Cortex of kidney (tissue), 1 donor: ENCODE data around the gene LEF1.

Experiments used
- DNase-seq: peaks from one replicate; lab custom pipeline; 2025; lab: John Stamatoyannopoulos, UW

Gene LEF1

DNA sequence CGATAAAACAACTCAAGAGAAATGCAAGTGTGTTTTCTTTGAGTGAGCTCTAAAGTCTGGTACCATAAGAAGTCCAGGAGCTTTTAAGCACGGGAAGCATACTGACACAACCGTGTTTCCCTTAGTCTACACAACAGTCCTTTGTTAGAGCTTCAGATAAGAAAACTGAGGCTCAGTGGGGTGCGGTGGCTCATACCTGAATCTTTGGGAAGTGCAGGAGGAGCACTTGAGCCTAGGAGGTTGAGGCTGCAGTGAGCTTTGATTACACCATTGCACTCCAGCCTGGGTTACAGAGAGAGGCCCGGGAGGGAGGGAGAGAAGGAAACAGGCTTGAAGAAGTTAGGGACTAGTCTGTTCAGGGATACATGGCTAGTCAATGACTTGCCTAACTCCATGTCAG lies 21.9 kb downstream of the LEF1 start:
- no peak for DNase-seq

DNA sequence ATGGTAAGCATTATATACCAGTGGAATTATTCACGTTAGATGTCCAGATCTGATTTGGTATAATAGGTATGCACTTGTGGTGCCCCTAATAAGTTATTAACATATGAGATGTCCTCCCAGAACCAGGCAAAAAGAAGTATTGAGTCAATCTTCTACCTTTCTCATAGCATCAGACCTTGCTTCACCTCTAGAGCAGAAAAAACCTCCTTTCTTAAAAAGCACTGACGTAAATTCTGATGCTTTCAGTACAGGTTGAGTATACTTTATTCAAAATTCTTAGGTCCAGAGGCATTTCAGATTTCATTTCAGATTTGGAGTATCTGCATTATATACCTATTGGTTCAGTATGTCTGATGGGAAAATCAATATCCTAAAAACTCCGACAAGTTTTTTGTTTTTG lies 22.4 kb downstream of the LEF1 start:
- no peak for DNase-seq

DNA sequence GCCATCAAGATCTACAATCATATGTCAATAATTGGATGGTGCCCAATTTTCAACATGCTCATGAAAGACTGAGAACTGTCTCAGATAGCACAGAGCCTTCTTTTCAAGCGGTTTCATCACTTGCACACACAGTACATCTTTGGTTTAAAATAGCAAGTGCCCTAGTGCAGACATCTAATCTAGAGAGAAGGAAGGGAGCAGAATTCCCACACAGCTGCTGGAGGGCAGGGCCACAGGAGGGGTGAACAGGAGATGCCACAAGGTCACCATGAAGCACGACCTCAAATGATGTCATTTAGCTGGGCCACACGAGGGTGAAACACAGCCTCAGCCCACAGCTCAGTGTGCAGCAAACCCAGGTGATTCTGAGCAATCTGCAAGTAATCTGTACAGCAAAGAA lies 24.3 kb downstream of the LEF1 start:
- no peak for DNase-seq

DNA sequence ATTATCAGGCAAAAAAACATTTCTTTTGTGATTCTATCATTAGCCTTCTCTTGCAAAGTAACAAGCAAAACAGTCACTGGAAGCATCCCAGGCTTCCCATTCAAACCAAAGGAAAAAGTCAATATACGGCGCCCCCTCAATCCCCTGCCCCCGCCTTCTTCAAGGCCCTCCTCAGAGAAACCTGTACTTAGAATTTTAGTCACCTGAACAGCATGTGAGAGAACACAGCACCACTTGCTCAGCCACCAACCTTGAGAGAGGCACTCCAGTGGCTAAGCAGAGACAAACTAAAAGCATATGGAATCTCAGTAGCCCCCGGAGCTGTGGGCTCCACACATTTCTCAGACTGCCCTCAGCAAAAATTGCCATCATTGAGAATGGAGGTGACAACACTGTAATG lies 25.2 kb downstream of the LEF1 start:
- DNase-seq: no peak

DNA sequence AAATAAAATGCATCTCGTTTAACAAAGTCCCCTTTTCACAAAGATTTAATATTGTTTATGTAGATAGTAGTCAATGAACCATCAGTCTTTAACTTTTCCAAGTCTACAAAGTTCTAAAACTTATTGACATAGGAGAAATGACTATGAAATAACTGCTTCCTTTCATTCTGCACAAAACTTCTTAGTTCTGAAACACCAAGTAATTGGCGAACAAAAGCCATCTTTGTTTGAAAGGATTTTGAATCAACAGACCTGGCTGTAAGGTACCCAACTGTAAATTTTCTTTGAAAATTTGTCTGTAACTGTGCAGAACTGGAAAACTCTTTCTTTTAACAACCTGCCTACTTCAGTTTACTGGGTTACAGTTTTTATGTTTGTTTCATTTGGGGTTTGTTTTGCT lies 25.9 kb downstream of the LEF1 start:
- DNase-seq: no peak

DNA sequence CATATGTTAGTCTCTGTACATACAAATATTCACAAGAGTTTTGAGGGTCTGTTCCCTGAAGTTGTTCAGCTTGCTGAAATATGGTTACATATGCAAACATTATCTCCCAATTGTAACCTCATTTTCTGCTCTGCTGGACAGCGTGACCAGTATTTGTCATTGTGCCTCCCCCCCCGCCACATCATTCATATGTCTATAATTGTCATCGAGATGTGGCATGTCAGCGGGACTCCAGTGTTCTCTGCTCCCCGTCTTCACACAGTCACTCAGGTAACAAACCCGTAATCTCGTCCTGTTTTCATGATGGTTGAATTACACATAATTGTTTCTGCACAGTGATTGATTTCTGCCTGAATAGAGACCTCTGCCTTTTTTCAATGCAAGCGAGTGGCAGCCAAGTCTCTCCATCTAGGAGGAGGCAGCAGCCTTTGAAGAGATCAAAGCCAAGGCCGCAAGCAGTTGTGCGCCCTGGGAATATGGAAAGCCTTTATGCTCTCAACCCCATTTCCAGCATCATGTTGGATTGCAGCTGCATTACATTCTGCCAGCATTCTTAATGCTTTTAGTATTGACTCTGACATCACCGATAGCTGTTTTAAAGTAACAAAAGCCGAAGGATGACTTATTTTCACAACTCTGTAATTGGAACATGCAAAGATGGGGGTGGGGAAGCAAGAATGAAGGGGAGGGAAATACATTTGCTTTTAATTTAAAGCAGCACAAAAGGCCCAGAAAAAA lies 27.4 kb downstream of the LEF1 start:
- no peak for DNase-seq

DNA sequence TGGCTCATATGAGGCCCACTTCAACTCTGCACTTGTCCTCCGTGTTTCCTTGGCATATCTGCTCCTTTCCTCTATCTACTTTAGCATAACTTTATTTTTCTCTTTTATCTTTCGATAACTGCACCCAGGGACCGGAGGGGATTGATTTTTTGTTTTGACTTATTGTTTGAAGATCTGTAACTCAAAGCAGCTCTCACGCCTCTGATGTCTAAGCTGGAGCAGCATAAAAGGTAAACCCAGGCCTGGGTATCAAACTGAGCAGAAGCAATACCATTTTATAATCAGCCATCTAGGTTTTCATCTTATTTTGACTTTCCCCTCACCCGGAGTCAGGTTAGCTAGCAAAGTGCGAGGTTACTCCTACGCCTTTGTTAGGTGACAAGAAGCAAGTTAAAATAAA lies 28.4 kb downstream of the LEF1 start:
- DNase-seq: no peak

DNA sequence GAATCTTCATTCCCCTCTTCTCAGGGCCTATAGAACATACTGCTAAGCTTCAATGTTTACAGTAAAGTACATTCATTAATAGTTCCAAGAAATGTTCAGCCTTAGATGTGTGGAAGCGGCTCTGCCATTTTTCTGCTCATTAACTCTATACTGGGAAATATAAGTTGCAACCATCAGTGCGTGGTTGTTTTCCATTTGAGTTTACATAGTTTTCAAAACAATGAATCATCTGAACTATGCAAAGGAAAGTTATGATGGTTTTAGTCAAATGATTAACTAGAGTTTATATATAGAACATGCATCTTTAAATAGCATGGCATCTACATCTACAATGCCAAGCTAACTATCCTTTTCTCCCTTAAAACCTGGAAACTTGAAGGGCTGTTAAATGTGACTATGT lies 29.6 kb downstream of the LEF1 start:
- DNase-seq: no peak

DNA sequence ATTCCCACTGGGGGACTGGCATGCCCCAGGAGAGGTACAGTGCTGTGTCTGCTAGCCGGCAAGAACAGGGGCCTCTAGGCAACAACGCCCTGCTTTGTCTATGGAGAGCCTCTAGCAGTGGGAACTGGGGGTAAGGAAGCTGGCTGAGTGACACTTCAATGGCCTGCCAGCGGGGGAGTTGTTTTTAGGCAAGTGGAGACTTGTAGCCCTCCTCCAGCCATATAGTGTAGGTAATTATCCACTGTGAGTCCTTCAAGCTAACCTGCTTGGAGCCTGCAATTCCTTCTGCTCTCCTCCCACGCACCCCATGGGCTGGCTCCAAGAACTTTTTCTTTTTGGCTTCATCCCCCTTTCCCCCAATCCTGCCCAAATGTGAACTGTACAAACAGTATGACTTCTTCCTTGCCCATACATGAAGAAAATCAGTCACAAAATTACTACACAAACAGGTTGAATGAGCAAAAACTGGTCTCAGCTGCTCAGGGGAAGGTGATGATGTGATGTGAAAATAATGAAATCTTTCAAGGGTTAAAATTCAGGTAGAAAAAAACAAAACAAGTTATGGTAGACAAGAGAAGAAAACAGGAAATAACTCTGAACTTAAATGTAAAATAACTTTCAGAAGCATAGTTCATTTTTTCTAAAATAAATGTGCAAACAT lies 33.1 kb downstream of the LEF1 start:
- no peak for DNase-seq

DNA sequence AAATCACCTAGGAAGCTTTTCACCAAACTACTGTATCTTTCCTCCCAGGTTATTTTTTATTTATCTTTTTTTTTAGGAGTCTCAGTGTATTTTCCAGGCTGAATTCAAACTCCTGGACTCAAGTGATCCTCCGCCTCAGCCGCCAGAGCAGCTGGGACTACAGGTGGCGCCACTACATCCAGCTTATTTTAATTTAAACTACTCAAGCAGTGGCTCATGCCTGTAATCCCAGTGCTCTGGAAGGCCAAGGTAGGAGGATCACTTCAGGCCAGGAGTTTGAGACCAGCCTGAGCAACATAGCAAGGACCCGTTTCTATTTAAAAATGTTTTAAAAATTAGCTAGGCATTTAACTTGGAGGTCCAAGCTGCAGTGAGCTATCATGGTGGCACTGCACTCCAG lies 37.8 kb downstream of the LEF1 start:
- no peak for DNase-seq

DNA sequence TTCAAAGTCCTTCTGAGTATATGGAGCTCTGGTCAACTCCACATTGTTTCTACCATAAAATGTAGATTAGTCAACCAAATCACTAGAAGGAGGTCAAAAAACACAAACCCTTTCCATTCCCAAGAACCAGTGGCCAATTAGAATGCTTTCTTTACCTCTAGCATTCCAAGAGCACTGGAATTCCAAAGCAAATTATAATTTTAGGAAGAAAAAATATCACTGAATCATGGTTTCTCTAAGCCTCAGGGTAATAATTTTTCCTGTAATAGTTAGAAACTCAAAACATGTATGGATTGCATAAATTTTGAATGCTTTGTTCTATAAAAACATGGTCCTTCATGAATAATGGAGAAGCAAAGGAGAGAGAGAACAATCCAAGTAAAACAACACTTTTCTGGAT lies 39.5 kb downstream of the LEF1 start:
- no peak for DNase-seq

DNA sequence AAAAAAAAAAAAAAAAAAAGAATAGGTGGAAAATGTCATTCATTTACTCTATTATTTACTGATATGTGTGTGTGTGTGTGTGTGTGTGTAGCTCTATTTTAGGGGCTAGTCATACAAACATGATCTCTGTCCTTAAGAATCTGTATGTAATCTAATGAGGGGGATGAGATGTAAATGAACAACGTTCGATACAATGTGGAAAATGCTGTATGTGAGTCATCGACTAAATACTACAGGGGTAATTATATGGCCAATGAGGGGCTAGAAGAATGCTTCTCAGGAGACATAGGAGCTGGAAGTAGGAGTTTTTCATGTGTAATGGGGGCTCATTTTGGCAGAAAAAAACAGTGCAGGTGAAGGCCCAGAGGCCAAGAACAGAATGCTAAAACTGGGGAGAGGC lies 41.9 kb downstream of the LEF1 start:
- no peak for DNase-seq

DNA sequence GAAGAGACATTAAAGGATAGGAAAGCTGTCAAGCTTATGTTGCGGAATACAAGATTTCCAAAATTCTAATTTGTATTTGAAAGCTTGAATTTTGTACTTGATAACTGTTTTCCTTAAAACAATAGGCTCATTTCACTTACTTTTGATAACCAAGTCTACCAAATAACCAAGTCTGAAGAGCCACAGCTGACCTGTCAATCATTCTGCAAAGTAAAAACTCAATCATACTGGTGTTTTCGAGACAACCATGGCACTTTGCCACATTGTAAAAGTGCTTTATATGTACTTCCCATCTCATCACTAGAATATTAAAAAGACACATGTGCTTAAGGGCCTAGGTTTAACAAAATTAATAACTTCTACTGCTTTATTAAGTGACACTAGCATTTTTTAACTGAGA lies 47.9 kb downstream of the LEF1 start:
- no peak for DNase-seq

DNA sequence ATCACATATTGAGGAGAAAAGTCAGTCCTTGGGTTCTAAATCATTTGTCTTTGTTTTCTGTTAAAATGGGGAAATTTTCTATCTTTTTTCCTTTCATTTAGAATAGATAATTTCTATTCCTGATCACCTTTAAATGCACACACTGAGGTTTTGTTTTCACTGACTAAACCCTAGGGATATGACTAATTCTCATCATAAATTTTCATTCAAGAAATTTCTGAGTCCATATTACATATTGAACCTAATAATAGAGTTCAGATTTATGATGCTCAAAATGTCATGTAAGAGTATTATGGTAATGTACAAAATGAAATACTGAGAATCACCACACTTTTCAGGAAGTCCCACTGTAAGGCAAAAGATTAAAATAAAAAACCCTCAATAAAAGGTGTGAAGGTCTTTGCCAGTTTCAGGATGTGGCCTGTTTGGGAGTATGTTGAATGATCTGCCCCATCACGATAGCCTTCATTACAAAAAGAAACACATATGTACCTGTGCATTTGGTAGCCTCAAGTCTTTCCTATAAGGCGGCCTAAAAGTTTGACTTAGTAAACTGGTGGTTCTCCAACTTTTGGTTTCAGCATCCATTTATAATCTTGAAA lies 49.4 kb downstream of the LEF1 start:
- DNase-seq: no peak

DNA sequence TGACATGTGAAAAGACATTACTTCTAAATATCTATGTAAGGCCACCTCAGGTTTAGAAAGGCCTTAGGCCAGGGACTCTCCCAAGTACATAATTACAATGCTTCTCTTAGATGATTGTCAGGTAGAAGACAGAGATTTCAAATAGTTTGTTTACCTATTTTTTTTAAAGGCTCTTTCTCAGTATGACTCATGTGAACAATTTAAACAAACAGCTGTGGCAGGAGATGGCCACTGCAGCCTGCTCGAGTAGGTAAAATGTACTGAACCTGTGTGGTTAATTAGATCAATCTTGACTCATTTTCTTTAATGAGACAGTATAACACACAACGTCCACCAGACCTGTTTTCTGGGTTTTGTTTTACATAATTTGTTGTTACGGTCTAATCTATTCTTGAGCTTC lies 50.2 kb downstream of the LEF1 start:
- DNase-seq: no peak

DNA sequence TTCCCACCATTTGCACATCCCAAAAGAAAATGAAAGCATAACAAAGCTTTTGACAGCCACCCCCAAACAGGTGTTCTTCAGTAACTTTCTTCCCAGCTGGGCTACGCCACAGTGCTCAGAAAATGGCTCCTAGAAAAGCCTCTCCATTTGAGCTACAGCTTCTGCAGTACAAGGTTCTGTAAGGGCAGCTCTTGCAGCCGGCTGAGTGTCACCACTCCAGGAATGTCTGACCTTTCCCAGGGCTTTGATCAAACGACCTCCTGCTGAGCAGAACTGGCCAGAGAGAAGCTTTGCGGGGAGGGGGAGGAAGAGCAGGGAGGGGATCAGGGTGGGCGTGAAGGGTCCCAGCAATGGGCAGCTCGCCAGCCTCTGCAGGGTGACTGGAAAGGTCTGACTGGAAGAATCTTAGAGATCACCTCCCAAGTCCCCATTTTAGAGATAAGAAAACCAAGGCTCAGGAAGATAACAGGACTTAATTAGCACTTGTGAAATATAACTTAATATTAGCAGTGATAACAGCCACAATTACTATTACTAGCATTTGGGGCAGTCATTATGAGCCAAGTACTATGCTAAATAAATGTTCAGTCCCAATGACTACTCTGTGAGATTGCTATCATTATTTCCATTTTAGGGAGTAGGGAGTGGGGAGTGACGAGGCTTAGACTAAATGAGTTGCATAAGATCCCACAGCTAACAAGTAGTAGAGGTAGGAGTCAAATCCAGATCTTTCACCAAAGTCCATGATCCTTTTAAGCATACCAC lies 51.1 kb downstream of the LEF1 start:
- no peak for DNase-seq

DNA sequence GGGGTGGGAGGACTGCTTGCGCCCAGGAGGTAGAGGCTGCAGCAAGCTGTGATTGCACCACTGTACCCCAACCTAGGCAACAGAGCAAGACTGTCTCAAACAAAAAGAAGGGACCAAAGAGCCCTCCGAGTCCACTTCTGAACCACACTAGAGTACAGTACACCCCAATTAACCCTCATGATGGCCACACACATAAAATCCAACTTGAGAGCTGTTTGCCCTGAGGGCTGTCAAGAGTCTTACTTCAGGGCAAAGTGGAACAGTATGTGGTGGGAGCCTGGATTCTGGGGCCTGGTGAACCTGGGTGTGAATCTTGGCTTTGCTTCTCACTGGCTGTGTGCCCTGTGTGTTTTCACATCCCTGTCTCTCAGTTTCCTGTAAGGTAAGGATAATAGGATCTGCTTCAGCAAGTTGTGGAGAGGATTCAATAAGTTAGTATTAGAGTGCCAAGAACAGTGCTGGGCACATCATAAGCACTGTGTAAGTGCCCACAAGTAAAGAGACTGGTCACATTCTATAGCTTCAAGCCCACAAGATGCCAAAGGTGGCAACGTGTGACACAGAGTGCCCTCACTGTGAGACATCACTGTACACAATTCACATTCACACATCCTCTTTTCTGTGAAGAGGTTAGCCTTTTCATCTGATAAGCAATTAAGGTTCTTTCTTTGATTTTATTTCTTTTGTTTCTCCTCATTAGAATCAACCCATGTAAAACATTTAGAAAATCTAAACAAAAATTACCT lies 52.1 kb downstream of the LEF1 start:
- DNase-seq: no peak

DNA sequence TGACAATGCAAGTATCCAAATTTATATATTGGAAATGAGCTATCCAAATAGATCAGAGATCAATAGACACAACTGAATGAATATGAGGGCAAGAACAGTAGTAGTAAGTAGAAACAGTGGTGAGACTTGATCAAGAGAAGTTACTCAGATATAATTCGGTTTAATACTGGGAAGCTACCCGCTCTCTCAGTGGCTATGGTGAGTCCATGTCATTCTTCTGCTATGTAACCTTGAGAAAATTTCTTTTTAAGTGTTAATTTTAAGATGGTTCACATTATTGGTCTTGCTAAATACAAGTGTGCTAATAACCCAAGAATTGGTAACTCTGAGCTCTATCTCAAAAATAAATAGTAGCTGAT lies 53.6 kb downstream of the LEF1 start:
- DNase-seq: no peak

DNA sequence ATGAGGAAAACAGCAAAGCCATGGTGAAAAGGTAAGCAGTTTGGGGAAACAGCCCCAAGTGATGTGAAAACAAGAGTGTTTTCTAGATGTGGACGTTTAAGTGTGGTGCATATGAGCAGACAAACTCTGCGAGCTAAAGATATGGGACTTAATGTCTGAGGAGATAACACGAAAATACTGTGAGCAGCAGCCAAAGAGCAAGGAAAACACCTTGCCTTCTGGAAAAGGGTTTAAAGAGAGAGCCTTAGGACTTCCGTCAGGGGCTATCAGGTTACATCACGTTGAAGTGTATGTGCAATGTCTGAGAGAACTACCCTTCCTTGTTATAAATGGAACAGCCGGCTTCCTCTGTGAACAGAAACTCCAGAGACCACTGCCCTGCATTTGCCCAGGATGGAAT lies 54.2 kb downstream of the LEF1 start:
- no peak for DNase-seq

DNA sequence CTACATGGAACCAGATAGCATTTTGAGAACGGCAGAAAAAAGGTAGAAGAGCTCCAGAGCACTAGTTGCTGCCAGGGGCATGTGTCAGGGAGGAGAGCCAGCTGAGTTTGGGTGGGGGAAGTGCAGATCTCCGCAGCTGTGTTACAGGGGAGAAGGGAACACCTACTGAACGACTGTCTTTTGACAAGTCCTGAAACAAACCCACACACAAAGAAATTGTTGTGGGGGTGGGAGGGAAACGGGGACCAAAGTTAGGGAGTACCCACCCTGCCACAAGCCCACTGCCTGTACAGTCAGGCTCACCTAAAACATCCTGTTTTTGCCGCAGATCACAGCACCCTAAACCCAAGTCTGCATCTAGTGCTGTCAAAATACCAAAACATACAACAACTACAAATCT lies 55.5 kb downstream of the LEF1 start:
- no peak for DNase-seq

DNA sequence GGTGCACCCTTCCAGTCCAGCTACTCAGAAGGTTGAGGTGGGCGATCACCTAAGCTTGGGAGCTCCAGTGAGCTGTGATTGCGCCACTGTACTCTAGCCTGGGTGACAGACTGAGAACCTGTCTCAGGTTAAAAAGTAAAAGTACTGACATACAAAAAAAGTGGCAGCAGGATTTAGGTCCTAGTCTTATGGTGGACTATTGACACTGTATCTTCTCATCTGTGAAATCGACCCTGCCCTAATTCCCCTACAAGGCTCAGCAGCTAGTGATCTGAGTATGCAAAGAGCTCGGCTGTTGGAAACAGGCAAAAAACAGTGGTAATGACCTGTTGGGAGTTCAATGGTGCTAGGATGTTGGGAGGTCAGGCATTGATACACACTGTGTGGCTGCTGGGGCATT lies 57.0 kb downstream of the LEF1 start:
- no peak for DNase-seq

DNA sequence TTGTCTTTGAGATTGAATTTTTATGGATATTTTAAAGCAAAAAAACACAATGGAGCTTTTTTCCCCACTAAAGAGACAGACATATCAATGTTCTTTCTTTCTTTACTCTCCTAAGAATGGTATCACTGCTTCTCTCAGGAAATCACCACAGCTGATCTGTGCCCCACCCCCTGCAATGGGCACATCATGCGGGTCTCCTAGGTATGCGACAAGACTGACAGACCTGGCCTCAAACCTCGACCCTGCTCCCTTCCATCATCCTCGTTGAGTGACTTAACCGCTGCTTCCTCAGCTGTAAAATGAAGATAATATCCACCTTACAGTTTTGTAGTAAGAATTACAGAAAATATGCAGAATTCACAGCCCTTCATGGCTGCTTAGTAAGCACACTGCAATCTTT lies 58.3 kb downstream of the LEF1 start:
- DNase-seq: no peak
